ENCODE measurements around the gene TMIE. TPM values are rescaled to one million over a fixed set of nuclear protein-coding genes. Genes with fewer than 3 reads are reported as not detected.

Gene TMIE
- total RNA-seq, 4 donors from 2014 or later, result not detected

DNA sequence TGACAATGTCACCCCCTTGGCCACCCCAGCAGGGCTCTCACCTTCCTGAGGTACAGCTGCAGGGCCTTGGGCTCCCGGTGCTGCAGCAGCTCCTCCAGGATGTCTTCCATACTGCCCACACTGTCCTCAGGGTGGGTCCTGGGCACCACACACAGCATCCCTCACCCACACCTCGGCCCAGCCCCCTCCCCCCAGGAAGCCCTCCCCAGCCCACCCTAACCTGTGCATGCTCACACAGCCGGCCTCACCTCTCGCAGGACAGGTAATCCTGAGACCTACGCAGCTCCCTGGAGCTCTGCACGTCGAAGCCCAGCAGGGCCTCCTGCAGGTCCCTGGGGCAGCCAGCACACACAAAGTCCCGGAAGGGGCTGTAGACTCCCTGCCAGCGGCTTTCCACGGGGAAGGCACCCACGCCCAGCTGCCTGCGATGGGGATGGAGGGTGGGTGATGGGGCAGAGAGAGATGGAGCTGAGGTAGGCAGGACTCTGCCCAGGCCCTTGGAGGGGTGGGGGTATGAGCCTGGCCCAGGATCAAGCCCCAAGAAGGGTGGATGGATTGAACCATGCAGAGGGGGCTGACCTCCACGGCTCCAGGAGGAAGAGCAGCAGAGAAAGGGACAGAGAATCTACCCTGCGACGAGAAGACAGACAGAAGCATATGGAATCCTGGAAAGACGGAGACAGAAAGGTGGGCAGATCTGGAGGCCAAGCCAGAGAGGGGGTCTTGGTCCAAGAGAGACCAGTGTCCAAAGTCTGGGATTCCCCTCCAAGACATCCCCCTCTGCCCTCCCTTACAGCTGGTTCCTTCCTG lies 24.4 kb upstream of the TMIE start:
- H3K4me3 ChIP-seq, result no peak overlapping the region
- intact Hi-C loops (cut with DNase I; ENCODE audit: low total_unique reads), result no loop called here
- 81 to 91% methylated on average over 4 to 16 of the region's 16 CpGs for WGBS, 2 donors (ENCODE audit: low coverage in 1 of 2)

DNA sequence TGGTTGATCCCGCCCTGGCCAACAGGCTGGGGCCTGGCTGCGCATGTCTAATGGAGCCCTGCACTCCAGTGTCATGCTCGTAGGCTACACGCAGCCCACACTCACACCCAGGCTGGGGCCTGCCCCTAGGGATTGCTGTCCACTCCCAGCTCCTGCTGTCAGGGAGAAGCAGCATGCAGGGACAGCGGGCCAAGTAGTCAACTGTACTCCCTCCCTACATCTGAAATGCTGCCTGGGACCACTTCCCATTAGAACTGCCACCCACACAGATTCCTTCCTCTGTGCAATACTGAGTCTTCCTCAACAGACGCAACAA lies 23.8 kb upstream of the TMIE start:
- Histone ChIP-seq H3K9me3 (no peaks in the 10 kb centered on the region), H3K27ac (peak overlapping the region in 2 of 4 donors; percentile 10 to 15), H3K4me1 (no peaks in the 10 kb centered on the region), H3K36me3 (no peaks in the 10 kb centered on the region), H3K27me3 (no peaks in the 10 kb centered on the region), H3K4me3 (no peak overlapping the region)
- in situ Hi-C loops (cut with MboI; ENCODE audit: low pct_ligation_motif_present in 1 of 4, low pct_unique_long_range_greater_than_20kb in 1 of 4, low sequenced_read_pairs in 3 of 4), result no loop called here
- intact Hi-C loops (cut with DNase I; ENCODE audit: low total_unique reads), result no loop called here
- WGBS, 2 donors (ENCODE audit: low coverage in 1 of 2), result 77 to 80% methylated on average over 1 to 6 of the region's 6 CpGs
- DNase-seq, result no peak
- TF ChIP-seq POLR2AphosphoS5 (IDR thresholded peaks at IDR 0.05) (no peak), CTCF (IDR thresholded peaks at IDR 0.05) (no peak), POLR2A (IDR thresholded peaks at IDR 0.05) (no peak), EP300 (IDR thresholded peaks at IDR 0.05; ENCODE audit: low read depth) (no peak)

More for the DNA sequence above, 24.4 kb upstream of the TMIE start:
- no peak for DNase-seq
- in situ Hi-C loops (cut with MboI; ENCODE audit: low pct_ligation_motif_present in 1 of 4, low pct_unique_long_range_greater_than_20kb in 1 of 4, low sequenced_read_pairs in 3 of 4), result no loop called here
- Histone ChIP-seq H3K9me3 (no peaks in the 10 kb centered on the region), H3K27ac (peak overlapping the region in 3 of 4 donors; percentile 7 to 15 (median 10)), H3K27me3 (no peaks in the 10 kb centered on the region), H3K4me1 (no peaks in the 10 kb centered on the region), H3K36me3 (no peaks in the 10 kb centered on the region)
- TF ChIP-seq POLR2A (IDR thresholded peaks at IDR 0.05), result no peak

- H3K9me3 ChIP-seq, result no peaks in the 10 kb centered on the region
- no peaks in the 10 kb centered on the region for H3K4me1 ChIP-seq
- H3K27me3 ChIP-seq, result no peaks in the 10 kb centered on the region
- in situ Hi-C loops (cut with MboI; ENCODE audit: low pct_ligation_motif_present in 1 of 4, low pct_unique_long_range_greater_than_20kb in 1 of 4, low sequenced_read_pairs in 3 of 4) (no loop called here), intact Hi-C loops (cut with DNase I; ENCODE audit: low total_unique reads) (no loop called here)
- H3K27ac ChIP-seq, result no peak overlapping the region
- TF ChIP-seq EP300 (IDR thresholded peaks at IDR 0.05; ENCODE audit: low read depth) (no peak), POLR2A (IDR thresholded peaks at IDR 0.05) (no peak), CTCF (IDR thresholded peaks at IDR 0.05) (no peak), POLR2AphosphoS5 (IDR thresholded peaks at IDR 0.05) (no peak)
- no peaks in the 10 kb centered on the region for H3K36me3 ChIP-seq
- no peak for DNase-seq
- no peak overlapping the region for H3K4me3 ChIP-seq
- WGBS, 2 donors (ENCODE audit: low coverage in 1 of 2), result 87% methylated on average over 3 of the region's 6 CpGs; no CpG with 5 or more reads in 1 of the 2 donors
Measured at GRCh38 chr3:46678280-46678679, 22.9 kb upstream of the TMIE start.

GRCh38 chr3:46679681-46680080 lies 21.5 kb upstream of the TMIE start:
- intact Hi-C loops (cut with DNase I; ENCODE audit: low total_unique reads) (no loop called here), in situ Hi-C loops (cut with MboI; ENCODE audit: low pct_ligation_motif_present in 1 of 4, low pct_unique_long_range_greater_than_20kb in 1 of 4, low sequenced_read_pairs in 3 of 4) (no loop called here)
- Histone ChIP-seq H3K4me1 (no peaks in the 10 kb centered on the region), H3K4me3 (no peak overlapping the region), H3K27ac (no peak overlapping the region), H3K9me3 (no peaks in the 10 kb centered on the region), H3K27me3 (no peaks in the 10 kb centered on the region), H3K36me3 (no peaks in the 10 kb centered on the region)
- DNase-seq, result no peak
- WGBS, 2 donors (ENCODE audit: low coverage in 1 of 2), result 84 to 100% methylated on average over 1 to 5 of the region's 5 CpGs
- no peak for TF ChIP-seq POLR2AphosphoS5 (IDR thresholded peaks at IDR 0.05)
- no peak for TF ChIP-seq CTCF (IDR thresholded peaks at IDR 0.05)
- TF ChIP-seq EP300 (IDR thresholded peaks at IDR 0.05; ENCODE audit: low read depth), result no peak
- TF ChIP-seq POLR2A (IDR thresholded peaks at IDR 0.05), result no peak
